ENCODE data around the gene CLIP1.
"Not testable (repeated sequence)": the region's sequence is repeated elsewhere in the genome, so short reads cannot be mapped to it uniquely, and the experiment has no call there.

The CLIP1 gene

GRCh38 chr12:122429043-122429442 lies 6.6 kb upstream of the CLIP1 start:
- DNase-seq: not testable (repeated sequence)

- DNase-seq: no peak
These were observed 4.9 kb upstream of the CLIP1 start for GRCh38 chr12:122427403-122427802.

- DNase-seq: no peak
These were observed 1.0 kb upstream of the CLIP1 start for GRCh38 chr12:122423258-122424165.

GRCh38 chr12:122422730-122423257 lies 325 bp upstream of the CLIP1 start:
- DNase-seq: no peak

GRCh38 chr12:122421187-122421820 lies 1.2 kb downstream of the CLIP1 start:
- no peak for DNase-seq

GRCh38 chr12:122420471-122421162 lies 1.9 kb downstream of the CLIP1 start:
- no peak for DNase-seq

- not testable (repeated sequence) for DNase-seq
These were observed 3.4 kb downstream of the CLIP1 start for GRCh38 chr12:122419094-122419493.

GRCh38 chr12:122415665-122416064 lies 6.8 kb downstream of the CLIP1 start:
- DNase-seq: not testable (repeated sequence)

- DNase-seq: no peak
These were observed 8.7 kb downstream of the CLIP1 start for GRCh38 chr12:122413516-122414404.

- DNase-seq: no peak
These were observed 9.5 kb downstream of the CLIP1 start for GRCh38 chr12:122412851-122413433.

GRCh38 chr12:122411537-122411936 lies 10.9 kb downstream of the CLIP1 start:
- DNase-seq: no peak

- DNase-seq: no peak
These were observed 15.3 kb downstream of the CLIP1 start for GRCh38 chr12:122407208-122407607.

GRCh38 chr12:122406701-122407164 lies 15.7 kb downstream of the CLIP1 start:
- DNase-seq: no peak

- DNase-seq: no peak
These were observed 18.6 kb downstream of the CLIP1 start for GRCh38 chr12:122403831-122404230.

GRCh38 chr12:122403115-122403770 lies 19.2 kb downstream of the CLIP1 start:
- DNase-seq: no peak

- no peak for DNase-seq
These were observed 20.2 kb downstream of the CLIP1 start for GRCh38 chr12:122402264-122402663.

- no peak for DNase-seq
These were observed 22.7 kb downstream of the CLIP1 start for GRCh38 chr12:122399592-122400373.

GRCh38 chr12:122399254-122399591 lies 23.2 kb downstream of the CLIP1 start:
- DNase-seq: no peak

GRCh38 chr12:122397981-122398380 lies 24.5 kb downstream of the CLIP1 start:
- not testable (repeated sequence) for DNase-seq

- DNase-seq: peak; percentile 33
These were observed 27.1 kb downstream of the CLIP1 start for GRCh38 chr12:122395319-122395718.

Measured in 8988T (cell line).